HG03378 (cell line): ENCODE measurements around the gene L1CAM.

ENCODE experiments used
- ATAC-seq: cut with Tn5 transposase; IDR thresholded peaks from one replicate; pipeline ENCODE4 v1.9.1; 2021; ENCODE audit warnings: mild to moderate bottlenecking, moderate library complexity; ENCODE audit not compliant: unreplicated experiment

Gene L1CAM

DNA sequence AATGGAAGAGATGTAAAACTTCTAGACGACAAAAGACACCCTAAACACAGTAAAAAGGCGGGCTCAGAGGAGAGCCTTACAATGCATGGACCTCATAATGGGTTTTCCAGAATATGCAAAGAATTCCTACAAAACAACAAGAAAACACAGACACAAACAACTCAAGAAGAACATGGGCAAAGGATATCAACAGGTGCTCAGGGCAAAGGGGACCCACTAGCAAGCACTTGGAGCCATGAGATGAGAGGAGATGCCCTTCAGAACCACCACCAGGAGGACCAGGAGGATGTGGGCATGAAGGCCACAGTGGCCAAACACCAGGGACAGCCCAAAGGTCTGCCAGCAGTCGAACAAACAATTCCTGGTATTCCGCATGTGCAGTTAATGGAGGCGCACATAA is 72.8 kb downstream of the L1CAM start:
- ATAC-seq, result no peak

DNA sequence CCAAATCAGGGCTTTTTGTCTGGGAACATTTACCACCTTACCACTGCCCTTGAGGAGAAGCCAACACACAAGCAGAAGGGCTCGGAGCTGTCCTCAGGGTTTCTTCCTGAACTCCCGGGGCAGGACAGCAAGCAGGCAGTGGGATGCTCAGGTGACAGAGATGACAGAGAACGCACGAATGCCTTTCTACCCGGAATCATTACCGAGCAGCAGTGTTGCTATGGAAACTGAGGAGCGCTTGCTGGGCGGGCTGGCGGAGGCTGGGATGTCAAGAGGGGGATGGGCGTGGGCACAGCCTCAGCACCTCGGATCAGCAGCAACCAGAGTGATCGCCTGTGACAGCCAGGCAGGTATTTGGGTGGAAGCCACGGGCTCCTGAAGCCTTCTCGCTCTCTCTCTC is 73.8 kb downstream of the L1CAM start:
- no peak for ATAC-seq
